ENCODE results near the gene SUFU. TPM values are rescaled to one million over a fixed set of nuclear protein-coding genes. Genes with fewer than 3 reads are reported as not detected.
"Not testable (repeated sequence)": the region's sequence is repeated elsewhere in the genome, so short reads cannot be mapped to it uniquely, and the experiment has no call there.

The SUFU gene
- total RNA-seq, 4 donors from 2014 or later = 5.3 to 10.0 (median 8.6) TPM

- ATAC-seq = no peak
- WGBS, 2 donors (ENCODE audit: low coverage in 1 of 2) = 100% methylated on average over 1 of the region's 1 CpG; no CpG with 5 or more reads in 1 of the 2 donors
- TF ChIP-seq EP300 (IDR thresholded peaks at IDR 0.05) (no peak), POLR2AphosphoS5 (IDR thresholded peaks at IDR 0.05) (no peak), POLR2A (IDR thresholded peaks at IDR 0.05) (no peak)
- TF ChIP-seq, protein P1, sequence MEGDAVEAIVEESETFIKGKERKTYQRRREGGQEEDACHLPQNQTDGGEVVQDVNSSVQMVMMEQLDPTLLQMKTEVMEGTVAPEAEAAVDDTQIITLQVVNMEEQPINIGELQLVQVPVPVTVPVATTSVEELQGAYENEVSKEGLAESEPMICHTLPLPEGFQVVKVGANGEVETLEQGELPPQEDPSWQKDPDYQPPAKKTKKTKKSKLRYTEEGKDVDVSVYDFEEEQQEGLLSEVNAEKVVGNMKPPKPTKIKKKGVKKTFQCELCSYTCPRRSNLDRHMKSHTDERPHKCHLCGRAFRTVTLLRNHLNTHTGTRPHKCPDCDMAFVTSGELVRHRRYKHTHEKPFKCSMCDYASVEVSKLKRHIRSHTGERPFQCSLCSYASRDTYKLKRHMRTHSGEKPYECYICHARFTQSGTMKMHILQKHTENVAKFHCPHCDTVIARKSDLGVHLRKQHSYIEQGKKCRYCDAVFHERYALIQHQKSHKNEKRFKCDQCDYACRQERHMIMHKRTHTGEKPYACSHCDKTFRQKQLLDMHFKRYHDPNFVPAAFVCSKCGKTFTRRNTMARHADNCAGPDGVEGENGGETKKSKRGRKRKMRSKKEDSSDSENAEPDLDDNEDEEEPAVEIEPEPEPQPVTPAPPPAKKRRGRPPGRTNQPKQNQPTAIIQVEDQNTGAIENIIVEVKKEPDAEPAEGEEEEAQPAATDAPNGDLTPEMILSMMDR (IDR thresholded peaks at IDR 0.05) = no peak
- Histone ChIP-seq H3K4me3 (no peak overlapping the region), H3K9me3 (no peaks in the 10 kb centered on the region), H3K36me3 (peaks cover 0 to 54% of the 10 kb centered on the region in 2 donors), H3K4me1 (peaks cover 0 to 4% (median 0%) of the 10 kb centered on the region in 3 donors), H3K27ac (no peak overlapping the region), H3K27me3 (no peaks in the 10 kb centered on the region)
These were observed 19.1 kb downstream of the SUFU start for GRCh38 chr10:102522874-102523249.

- Histone ChIP-seq H3K4me1 (peaks cover 0 to 4% (median 0%) of the 10 kb centered on the region in 3 donors), H3K4me3 (no peak overlapping the region), H3K9me3 (no peaks in the 10 kb centered on the region), H3K27ac (no peak overlapping the region), H3K36me3 (peaks cover 0 to 54% of the 10 kb centered on the region in 2 donors), H3K27me3 (no peaks in the 10 kb centered on the region)
- no peak for ATAC-seq
- WGBS, 2 donors (ENCODE audit: low coverage in 1 of 2) = 49 to 68% methylated on average over 4 of the region's 7 CpGs
- no peak for TF ChIP-seq POLR2A (IDR thresholded peaks at IDR 0.05)
- no peak for TF ChIP-seq EP300 (IDR thresholded peaks at IDR 0.05)
- TF ChIP-seq, protein P1 (IDR thresholded peaks at IDR 0.05) = no peak
- TF ChIP-seq POLR2AphosphoS5 (IDR thresholded peaks at IDR 0.05) = no peak
These were observed 19.7 kb downstream of the SUFU start for GRCh38 chr10:102523250-102524029.

- H3K4me1 ChIP-seq = peaks cover 0 to 4% (median 0%) of the 10 kb centered on the region in 3 donors
- no peak overlapping the region for H3K4me3 ChIP-seq
- no peaks in the 10 kb centered on the region for H3K27me3 ChIP-seq
- no peak for ATAC-seq
- H3K9me3 ChIP-seq = no peaks in the 10 kb centered on the region
- peaks cover 0 to 54% of the 10 kb centered on the region in 2 donors for H3K36me3 ChIP-seq
- WGBS, 2 donors (ENCODE audit: low coverage in 1 of 2) = 73 to 74% methylated on average over 3 to 4 of the region's 4 CpGs
- H3K27ac ChIP-seq = no peak overlapping the region
- TF ChIP-seq POLR2AphosphoS5 (IDR thresholded peaks at IDR 0.05) (no peak), EP300 (IDR thresholded peaks at IDR 0.05) (no peak), POLR2A (IDR thresholded peaks at IDR 0.05) (no peak)
- TF ChIP-seq, protein P1 (IDR thresholded peaks at IDR 0.05) = no peak
These were observed 21.0 kb downstream of the SUFU start for GRCh38 chr10:102524746-102525145.

DNA sequence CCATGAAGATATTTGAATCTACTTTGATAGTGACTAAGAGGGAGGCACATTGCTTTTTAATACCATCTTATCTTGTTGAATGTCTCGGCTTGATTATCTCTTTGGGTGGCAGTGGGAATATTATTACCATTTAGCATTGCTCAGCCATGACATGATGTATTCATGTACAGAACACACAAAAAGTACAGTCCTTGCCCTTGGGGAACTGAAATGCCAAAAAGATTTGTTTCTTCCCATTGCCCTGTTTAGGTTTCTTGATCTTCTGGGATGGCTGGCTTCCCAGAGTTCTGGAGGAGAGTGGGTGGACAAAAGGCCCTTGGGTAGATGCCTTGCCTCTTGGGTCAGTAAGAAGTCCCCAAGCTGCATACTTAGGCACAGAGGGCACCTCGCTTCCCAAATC lies 23.8 kb downstream of the SUFU start:
- Histone ChIP-seq H3K27me3 (no peaks in the 10 kb centered on the region), H3K9me3 (no peaks in the 10 kb centered on the region), H3K4me1 (peaks cover 0 to 4% (median 0%) of the 10 kb centered on the region in 3 donors), H3K36me3 (peaks cover 0 to 53% of the 10 kb centered on the region in 2 donors), H3K4me3 (no peak overlapping the region), H3K27ac (no peak overlapping the region)
- no peak for ATAC-seq
- WGBS, 2 donors (ENCODE audit: low coverage in 1 of 2) = 71 to 95% methylated on average over 1 to 2 of the region's 2 CpGs
- TF ChIP-seq EP300 (IDR thresholded peaks at IDR 0.05) (no peak), POLR2AphosphoS5 (IDR thresholded peaks at IDR 0.05) (no peak)

GRCh38 chr10:102534333-102534732 lies 30.6 kb downstream of the SUFU start:
- Histone ChIP-seq H3K4me3 (no peak overlapping the region), H3K4me1 (no peaks in the 10 kb centered on the region), H3K9me3 (no peaks in the 10 kb centered on the region), H3K27me3 (no peaks in the 10 kb centered on the region), H3K36me3 (peaks cover 0 to 6% of the 10 kb centered on the region in 2 donors), H3K27ac (no peak overlapping the region)
- 96% methylated on average over 5 of the region's 13 CpGs; no CpG with 5 or more reads in 1 of the 2 donors for WGBS, 2 donors (ENCODE audit: low coverage in 1 of 2)
- no peak for TF ChIP-seq POLR2AphosphoS5 (IDR thresholded peaks at IDR 0.05)
- no peak for TF ChIP-seq POLR2A (IDR thresholded peaks at IDR 0.05)
- no peak for TF ChIP-seq EP300 (IDR thresholded peaks at IDR 0.05)
- TF ChIP-seq, protein P1 (IDR thresholded peaks at IDR 0.05) = no peak
- ATAC-seq = no peak

DNA sequence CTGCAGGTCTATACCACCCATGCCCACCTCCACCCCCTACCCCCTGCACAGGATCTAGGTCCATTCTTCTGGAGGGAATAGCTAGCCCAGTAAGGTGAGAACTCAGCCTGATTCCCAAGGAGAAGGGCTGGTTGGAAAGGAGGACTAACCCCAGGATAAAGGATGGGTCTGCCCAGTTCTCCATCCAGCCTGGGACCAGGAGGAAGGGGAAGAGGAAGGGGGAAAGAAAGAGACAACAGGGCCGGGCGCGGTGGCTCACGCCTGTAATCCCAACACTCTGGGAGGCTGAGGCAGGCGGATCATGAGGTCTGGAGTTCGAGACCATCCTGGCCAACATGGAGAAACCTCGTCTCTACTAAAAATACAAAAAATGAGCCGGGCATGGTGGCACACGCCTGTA lies 31.2 kb downstream of the SUFU start:
- H3K4me1 ChIP-seq, H3K9me3 ChIP-seq, H3K27me3 ChIP-seq, ATAC-seq, H3K36me3 ChIP-seq, H3K27ac ChIP-seq, H3K4me3 ChIP-seq: not testable (repeated sequence)
- 98 to 100% methylated on average over 2 to 9 of the region's 9 CpGs for WGBS, 2 donors (ENCODE audit: low coverage in 1 of 2)

Data from gastroesophageal sphincter (tissue), 4 donors.